NCI-H345 (cell line): ENCODE results near the gene CHMP5.

Experiments used
- DNase-seq: peaks from one replicate; lab custom pipeline; 2025; lab: John Stamatoyannopoulos, UW

CHMP5 gene

GRCh38 chr9:33318225-33318624, 53.4 kb downstream of the CHMP5 start:
- DNase-seq, result no peak

- DNase-seq, result no peak
Observed at GRCh38 chr9:33318781-33319180, 53.9 kb downstream of the CHMP5 start.

- no peak for DNase-seq
Observed at GRCh38 chr9:33320230-33320567, 55.4 kb downstream of the CHMP5 start.

- DNase-seq, result no peak
Observed at GRCh38 chr9:33320568-33321261, 55.9 kb downstream of the CHMP5 start.

GRCh38 chr9:33329117-33329563, 64.3 kb downstream of the CHMP5 start:
- DNase-seq, result no peak

- DNase-seq, result no peak
Observed at GRCh38 chr9:33329979-33330378, 65.1 kb downstream of the CHMP5 start.

- no peak for DNase-seq
Observed at GRCh38 chr9:33331377-33331891, 66.6 kb downstream of the CHMP5 start.
